Measurements from ENCODE around the gene STMP1. TPM values are rescaled to one million over a fixed set of nuclear protein-coding genes. Genes with fewer than 3 reads are reported as not detected.

Gene STMP1
- total and polyA plus RNA-seq, 2 of the 8 experiments (the other 6 are each of a cell fraction or from before 2014, with no cell fraction given) = 22.7 to 36.7 TPM

DNA sequence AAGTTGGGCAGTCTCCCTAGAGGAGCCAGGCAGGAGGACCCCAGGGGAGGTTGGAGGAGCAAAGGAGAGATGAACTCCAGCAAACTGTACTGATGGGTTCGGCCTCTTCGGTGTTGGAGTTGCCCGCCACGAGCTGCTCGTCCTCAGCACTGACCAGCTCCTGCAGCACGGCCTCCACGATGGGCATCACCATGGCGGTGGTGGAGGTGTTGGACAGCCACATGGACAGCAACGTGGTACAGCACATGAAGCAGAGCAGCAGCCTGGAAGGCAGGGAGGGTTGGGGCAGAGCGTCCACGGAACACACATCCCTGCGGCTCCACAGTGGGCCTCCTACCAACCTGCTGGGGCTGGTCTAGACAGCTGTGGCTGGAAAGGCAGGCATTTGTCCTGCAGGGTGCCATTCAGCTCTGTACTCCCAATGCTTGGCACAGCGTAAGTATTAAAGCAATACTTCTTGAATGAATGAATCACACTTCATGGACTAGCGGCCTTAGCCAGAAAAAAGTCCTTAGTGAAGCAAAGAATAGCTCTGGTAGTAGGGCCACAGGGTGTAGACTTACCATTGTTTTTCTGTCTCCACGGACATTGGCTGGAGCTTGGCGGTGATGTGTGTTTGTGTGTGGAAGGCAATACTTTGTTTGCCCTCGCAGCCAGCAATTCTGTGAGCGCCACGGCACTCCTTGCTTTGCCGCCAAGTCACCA is 43.9 kb downstream of the STMP1 start:
- FAIRE-seq = no peak
- Histone ChIP-seq H4K91ac (replicated peaks; ENCODE audit: insufficient read length, low read length) (no peak overlapping the region), H2AK5ac (ENCODE audit: low read depth, low read length) (no peak overlapping the region), H2BK12ac (ENCODE audit: low read depth, low read length) (no peak overlapping the region), H3K36me3 (ENCODE audit: control insufficient read depth in 2 of 4, insufficient read depth in 4 of 4, low read length in 3 of 4) (no peaks in the 10 kb centered on the region), H3K9me3 (ENCODE audit: insufficient read depth in 2 of 2, low read depth in 1 of 2, low read length in 1 of 2) (no peaks in the 10 kb centered on the region), H3K27me3 (replicated peaks in 1 of 4; ENCODE audit: control insufficient read depth in 3 of 4, extremely low read depth in 1 of 4, insufficient read depth in 3 of 4, low read length in 3 of 4) (no peaks in the 10 kb centered on the region), H3K79me1 (ENCODE audit: low read depth, low read length) (0 out of 2 replicates have a peak, but pooled peaks cover 2% of the 10 kb centered on the region), H3K14ac (ENCODE audit: insufficient read length) (no peak overlapping the region), H3K9ac (replicated peaks in 1 of 4; ENCODE audit: extremely low read depth in 1 of 4, low read depth in 3 of 4, low read length in 3 of 4) (no peak overlapping the region), H3K23ac (ENCODE audit: insufficient read length) (no peak overlapping the region), H3K18ac (ENCODE audit: extremely low read depth, low read length) (no peak overlapping the region), H3K4me3 (ENCODE audit: extremely low read depth in 1 of 4, insufficient read depth in 2 of 4, low read depth in 3 of 4, low read length in 4 of 4) (no peak overlapping the region), H3K4ac (replicated peaks; ENCODE audit: insufficient read length, low read depth, low read length) (no peak overlapping the region), H3K27ac (ENCODE audit: low read depth, low read length) (no peak overlapping the region), H2BK5ac (ENCODE audit: low read depth, low read length) (no peak overlapping the region), H3K79me2 (ENCODE audit: control insufficient read depth in 1 of 2, insufficient read depth in 2 of 2, low read length in 2 of 2) (no peaks in the 10 kb centered on the region), H4K8ac (ENCODE audit: extremely low read depth, insufficient read depth, low read length) (no peak overlapping the region), H2BK15ac (ENCODE audit: low read length) (no peak overlapping the region), H3K56ac (replicated peaks; ENCODE audit: insufficient read length, low read depth, low read length) (no peak overlapping the region), H3K23me2 (ENCODE audit: low read depth, low read length) (no peaks in the 10 kb centered on the region), H4K5ac (ENCODE audit: insufficient read length, low read depth, low read length) (no peak overlapping the region), H2AFZ (ENCODE audit: low read length) (no peak overlapping the region), H4K20me1 (replicated peaks in 1 of 2; ENCODE audit: control insufficient read depth in 1 of 2, insufficient read depth in 2 of 2, low read length in 2 of 2) (no peaks in the 10 kb centered on the region), H2BK120ac (replicated peaks; ENCODE audit: low read depth, low read length) (no peak overlapping the region), H3K4me1 (replicated peaks in 1 of 4; ENCODE audit: control insufficient read depth in 3 of 4, insufficient read depth in 4 of 4, low read length in 3 of 4) (peaks cover 0 to under 1% (median 0%) of the 10 kb centered on the region in 4 experiments; a peak in 1 of 7 replicates), H2BK20ac (ENCODE audit: low read length) (no peak overlapping the region), H3K4me2 (ENCODE audit: insufficient read depth in 1 of 2, low read depth in 2 of 2, low read length in 2 of 2) (no peak overlapping the region)
- no peak for DNase-seq (ENCODE audit: low read depth in 1 of 2, low spot score in 2 of 2)
- CTCF ChIA-PET (ENCODE audit: partially characterized antibody) = interaction anchor here (0.6 to 14.4 kb wide), 19 partner anchors 8 to 320 kb away, joined by 3 to 133 read pairs (median 8); no protein-coding TSS in a partner anchor
- 85% methylated on average over 20 of the region's 20 CpGs; no CpG with 5 or more reads in 1 of the 2 experiments for WGBS, 2 experiments (ENCODE audit: extremely low coverage in 1 of 2, insufficient coverage in 1 of 2, insufficient read length in 1 of 2, insufficient replicate concordance in 2 of 2, low coverage in 1 of 2, low lambda C conversion rate in 2 of 2, missing lambda C conversion rate in 1 of 2)
- POLR2A ChIA-PET (ENCODE audit: partially characterized antibody) = interaction anchor here (0.8 kb wide), 1 partner anchor 113 kb away, joined by 3 read pairs; no protein-coding TSS in a partner anchor
- TF ChIP-seq SAP30 (IDR thresholded peaks at IDR 0.05; ENCODE audit: insufficient read depth, insufficient replicate concordance, low read length) = no peak
- no peak for TF ChIP-seq KDM5A (IDR thresholded peaks at IDR 0.05; ENCODE audit: low read length)
- no peak for TF ChIP-seq ASH2L (IDR thresholded peaks at IDR 0.05; ENCODE audit: low read length)
- no peak for TF ChIP-seq CEBPB (IDR thresholded peaks at IDR 0.05; ENCODE audit: low read depth, low read length)
- no peak for TF ChIP-seq HDAC2 (IDR thresholded peaks at IDR 0.05; ENCODE audit: borderline replicate concordance in 1 of 2, low read depth in 2 of 2, low read length in 2 of 2)
- TF ChIP-seq SUZ12 (IDR thresholded peaks at IDR 0.05; ENCODE audit: low read length) = no peak
- no peak for TF ChIP-seq CHD1 (IDR thresholded peaks at IDR 0.05; ENCODE audit: low read depth, low read length)
- no peak for TF ChIP-seq TAF7 (optimal IDR thresholded peaks at IDR 0.05; ENCODE audit: borderline replicate concordance, low read depth, low read length)
- no peak for TF ChIP-seq RAD21 (IDR thresholded peaks at IDR 0.05 in 1 of 2, conservative IDR thresholded peaks at IDR 0.05 in 1 of 2; ENCODE audit: low read depth in 2 of 2, low read length in 2 of 2)
- no peak for TF ChIP-seq POU5F1 (IDR thresholded peaks at IDR 0.05; ENCODE audit: low read depth, low read length)
- no peak for TF ChIP-seq CBX5 (IDR thresholded peaks at IDR 0.05; ENCODE audit: low read depth, low read length)
- TF ChIP-seq SP2 (IDR thresholded peaks at IDR 0.05; ENCODE audit: low read length) = no peak
- no peak for TF ChIP-seq JUND (IDR thresholded peaks at IDR 0.05; ENCODE audit: low read length)

All from H1 (cell line).